Nephron progenitor cell (in vitro differentiated cells): ENCODE measurements around the gene BLACAT1.

ENCODE experiments used
- DNase-seq: peaks from one replicate; pipeline ENCODE4 v3.0.0; 2021
- H3K27ac Mint-ChIP-seq: 2 replicates; pipeline ENCODE4 v1.8.0; 2021; ENCODE audit warnings: mild to moderate bottlenecking, moderate library complexity, mixed read lengths
- H3K27me3 Mint-ChIP-seq: 2 replicates; pipeline ENCODE4 v1.8.0; 2021; ENCODE audit warnings: mild to moderate bottlenecking, low read depth, mixed read lengths; ENCODE audit not compliant: poor library complexity
- H3K36me3 Mint-ChIP-seq: 2 replicates; pipeline ENCODE4 v1.8.0; 2021; ENCODE audit warnings: low read depth, mixed read lengths
- H3K4me1 Mint-ChIP-seq: 2 replicates; pipeline ENCODE4 v1.8.0; 2021; ENCODE audit warnings: mixed read lengths
- H3K4me3 Mint-ChIP-seq: 2 replicates; pipeline ENCODE4 v1.8.0; 2021; ENCODE audit warnings: mild to moderate bottlenecking, moderate library complexity, mixed read lengths
- H3K9me3 Mint-ChIP-seq: 2 replicates; pipeline ENCODE4 v1.8.0; 2021; ENCODE audit warnings: mild to moderate bottlenecking, moderate library complexity, mixed read lengths
- CTCF ChIP-seq: fragments of 200-600 bp; sonication (generic); IDR thresholded peaks from 2 replicates; pipeline ENCODE4 v1.5.0; 2021; ENCODE audit warnings: antibody characterized with exemption

The BLACAT1 gene

GRCh38 chr1:205422993-205423642 is 32.7 kb downstream of the BLACAT1 start:
- TF ChIP-seq CTCF = no peak
- H3K27me3 Mint-ChIP-seq = peaks cover 23% of the 10 kb centered on the region
- peaks cover 15% of the 10 kb centered on the region for H3K4me1 Mint-ChIP-seq
- H3K36me3 Mint-ChIP-seq = peaks cover 4% of the 10 kb centered on the region
- DNase-seq = no peak
- no peak overlapping the region for H3K4me3 Mint-ChIP-seq
- H3K27ac Mint-ChIP-seq = no peak overlapping the region
- H3K9me3 Mint-ChIP-seq = no peaks in the 10 kb centered on the region

DNA sequence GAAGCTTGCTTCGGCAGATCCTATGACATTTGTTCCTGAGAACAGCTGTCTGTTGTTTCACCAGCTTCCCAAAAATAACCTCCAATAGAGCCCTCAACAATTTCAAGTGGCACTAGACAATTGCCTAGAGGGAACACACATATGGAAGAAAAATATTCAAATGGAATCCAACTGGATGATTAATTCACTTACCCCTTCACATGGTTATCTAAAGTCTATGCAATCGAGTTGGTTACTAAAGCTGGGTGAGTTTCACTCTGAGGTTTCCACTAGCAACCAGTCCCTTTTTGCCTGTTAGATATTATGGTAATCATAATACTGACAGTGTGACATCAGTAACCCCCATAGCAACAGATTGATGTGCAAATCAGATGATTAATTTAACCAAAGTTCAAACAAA is 34.0 kb downstream of the BLACAT1 start, which contains the start of gene LEMD1:
TSS of gene LEMD1 (minus strand) at position 259 of the 400 bp plus-strand sequence. CDS start 1,520 bp downstream, outside the sequence.
- Mint-ChIP-seq H3K36me3 (peaks cover 4% of the 10 kb centered on the region), H3K27me3 (peaks cover 23% of the 10 kb centered on the region), H3K27ac (no peak within 1 kb of the TSS), H3K4me3 (no peak within 1 kb of the TSS), H3K4me1 (peaks cover 22% of the 10 kb centered on the region), H3K9me3 (no peaks in the 10 kb centered on the region)
- DNase-seq = no peak
- TF ChIP-seq CTCF = no peak

DNA sequence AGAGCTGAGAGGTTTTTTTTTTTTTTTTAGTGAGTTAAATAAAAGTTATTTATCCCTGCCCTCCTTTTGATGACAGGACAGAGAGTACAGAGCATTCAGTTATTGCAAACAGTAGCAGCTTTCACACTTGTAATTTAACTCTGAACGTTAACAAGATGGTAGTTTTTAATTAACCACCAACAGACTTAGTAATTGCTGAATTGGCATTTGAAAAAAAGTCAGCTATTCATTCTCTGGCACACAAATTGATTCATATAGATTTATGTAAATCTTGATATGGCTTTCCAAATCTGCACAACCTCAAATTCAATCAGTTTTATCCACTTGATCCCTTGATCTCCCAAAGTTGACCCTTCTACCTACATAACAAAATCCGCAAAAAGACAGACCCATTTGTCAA is 34.9 kb downstream of the BLACAT1 start:
- TF ChIP-seq CTCF = no peak
- no peak overlapping the region for H3K27ac Mint-ChIP-seq
- no peak for DNase-seq
- no peaks in the 10 kb centered on the region for H3K9me3 Mint-ChIP-seq
- peaks cover 4% of the 10 kb centered on the region for H3K36me3 Mint-ChIP-seq
- peaks cover 20% of the 10 kb centered on the region for H3K27me3 Mint-ChIP-seq
- peaks cover 14% of the 10 kb centered on the region for H3K4me1 Mint-ChIP-seq
- H3K4me3 Mint-ChIP-seq = no peak overlapping the region

GRCh38 chr1:205417870-205418635 is 37.8 kb downstream of the BLACAT1 start:
- H3K4me1 Mint-ChIP-seq = peaks cover 13% of the 10 kb centered on the region
- H3K9me3 Mint-ChIP-seq = no peaks in the 10 kb centered on the region
- TF ChIP-seq CTCF = no peak
- peaks cover 4% of the 10 kb centered on the region for H3K36me3 Mint-ChIP-seq
- no peak overlapping the region for H3K27ac Mint-ChIP-seq
- H3K4me3 Mint-ChIP-seq = no peak overlapping the region
- peaks cover 18% of the 10 kb centered on the region for H3K27me3 Mint-ChIP-seq
- DNase-seq = no peak

GRCh38 chr1:205416322-205416721 is 39.5 kb downstream of the BLACAT1 start:
- peaks cover 13% of the 10 kb centered on the region for H3K4me1 Mint-ChIP-seq
- no peak for DNase-seq
- no peaks in the 10 kb centered on the region for H3K9me3 Mint-ChIP-seq
- no peak overlapping the region for H3K4me3 Mint-ChIP-seq
- no peak for TF ChIP-seq CTCF
- no peak overlapping the region for H3K27ac Mint-ChIP-seq
- peaks cover 10% of the 10 kb centered on the region for H3K27me3 Mint-ChIP-seq
- peaks cover 4% of the 10 kb centered on the region for H3K36me3 Mint-ChIP-seq
